Measurements from ENCODE around the gene CATSPER3. TPM values are rescaled to one million over a fixed set of nuclear protein-coding genes. Genes with fewer than 3 reads are reported as not detected.

The CATSPER3 gene
- total RNA-seq, 1 donor from 2014 or later = 0.10 TPM

GRCh38 chr5:135041145-135041587 is 73.5 kb downstream of the CATSPER3 start:
- DNase-seq (ENCODE audit: low read depth) = no peak

GRCh38 chr5:135041726-135042125 is 74.0 kb downstream of the CATSPER3 start:
- no peak for DNase-seq (ENCODE audit: low read depth)

- DNase-seq (ENCODE audit: low read depth) = no peak
These were observed 74.9 kb downstream of the CATSPER3 start for GRCh38 chr5:135042595-135042994.

- DNase-seq (ENCODE audit: low read depth) = no peak
These were observed 77.8 kb downstream of the CATSPER3 start for GRCh38 chr5:135045488-135045887.

GRCh38 chr5:135046661-135047346 is 79.1 kb downstream of the CATSPER3 start:
- no peak for DNase-seq (ENCODE audit: low read depth)

GRCh38 chr5:135047347-135047695 is 79.6 kb downstream of the CATSPER3 start:
- DNase-seq (ENCODE audit: low read depth) = no peak

GRCh38 chr5:135048286-135048685 is 80.6 kb downstream of the CATSPER3 start:
- DNase-seq (ENCODE audit: low read depth) = no peak

- no peak for DNase-seq (ENCODE audit: low read depth)
These were observed 81.2 kb downstream of the CATSPER3 start for GRCh38 chr5:135048930-135049329.

- DNase-seq (ENCODE audit: low read depth) = no peak
These were observed 82.6 kb downstream of the CATSPER3 start for GRCh38 chr5:135050244-135050767.

GRCh38 chr5:135051399-135051798 is 83.7 kb downstream of the CATSPER3 start:
- DNase-seq (ENCODE audit: low read depth) = no peak

- DNase-seq (ENCODE audit: low read depth) = no peak
These were observed 84.2 kb downstream of the CATSPER3 start for GRCh38 chr5:135051872-135052271.

GRCh38 chr5:135052511-135053145 is 84.9 kb downstream of the CATSPER3 start:
- no peak for DNase-seq (ENCODE audit: low read depth)

GRCh38 chr5:135053278-135053677 is 85.6 kb downstream of the CATSPER3 start:
- no peak for DNase-seq (ENCODE audit: low read depth)

- DNase-seq (ENCODE audit: low read depth) = no peak
These were observed 86.3 kb downstream of the CATSPER3 start for GRCh38 chr5:135053989-135054388.

- DNase-seq (ENCODE audit: low read depth) = no peak
These were observed 86.8 kb downstream of the CATSPER3 start for GRCh38 chr5:135054546-135054945.

- no peak for DNase-seq (ENCODE audit: low read depth)
These were observed 87.7 kb downstream of the CATSPER3 start for GRCh38 chr5:135055396-135055795.

- no peak for DNase-seq (ENCODE audit: low read depth)
These were observed 88.8 kb downstream of the CATSPER3 start for GRCh38 chr5:135056316-135057030.

GRCh38 chr5:135057233-135057632 is 89.5 kb downstream of the CATSPER3 start:
- no peak for DNase-seq (ENCODE audit: low read depth)

- DNase-seq (ENCODE audit: low read depth) = no peak
These were observed 90.6 kb downstream of the CATSPER3 start for GRCh38 chr5:135058331-135058732.

- DNase-seq (ENCODE audit: low read depth) = no peak
These were observed 91.6 kb downstream of the CATSPER3 start for GRCh38 chr5:135059000-135059923.

GRCh38 chr5:135060021-135060420 is 92.3 kb downstream of the CATSPER3 start:
- DNase-seq (ENCODE audit: low read depth) = no peak

GRCh38 chr5:135061001-135061400 is 93.3 kb downstream of the CATSPER3 start:
- no peak for DNase-seq (ENCODE audit: low read depth)

Data from renal cortical epithelial cell (primary cell).